ENCODE results near the gene ADGRF3. TPM values are rescaled to one million over a fixed set of nuclear protein-coding genes. Genes with fewer than 3 reads are reported as not detected.

The ADGRF3 gene
- total and polyA plus RNA-seq, 2 of the 13 experiments (the other 11 are each of a cell fraction or from before 2014, with no cell fraction given) = 0.40 to 1.5 TPM

- no peak for TF ChIP-seq NR3C1 (CRISPR knock-in tag; IDR thresholded peaks at IDR 0.05)
- TF ChIP-seq GLI4 (CRISPR knock-in tag; IDR thresholded peaks at IDR 0.05; ENCODE audit: borderline replicate concordance) = no peak
- TF ChIP-seq ZNF83 (CRISPR knock-in tag; IDR thresholded peaks at IDR 0.05; ENCODE audit: borderline replicate concordance) = no peak
- no peak for TF ChIP-seq FOXJ3 (CRISPR knock-in tag; IDR thresholded peaks at IDR 0.05; ENCODE audit: borderline replicate concordance)
- TF ChIP-seq KDM5A (IDR thresholded peaks at IDR 0.05; ENCODE audit: borderline replicate concordance, low read length) = no peak; the same call in 1 of the 2 replicates
- TF ChIP-seq ZNF589 (CRISPR knock-in tag; conservative IDR thresholded peaks at IDR 0.05) = no peak
- TF ChIP-seq, protein P1, sequence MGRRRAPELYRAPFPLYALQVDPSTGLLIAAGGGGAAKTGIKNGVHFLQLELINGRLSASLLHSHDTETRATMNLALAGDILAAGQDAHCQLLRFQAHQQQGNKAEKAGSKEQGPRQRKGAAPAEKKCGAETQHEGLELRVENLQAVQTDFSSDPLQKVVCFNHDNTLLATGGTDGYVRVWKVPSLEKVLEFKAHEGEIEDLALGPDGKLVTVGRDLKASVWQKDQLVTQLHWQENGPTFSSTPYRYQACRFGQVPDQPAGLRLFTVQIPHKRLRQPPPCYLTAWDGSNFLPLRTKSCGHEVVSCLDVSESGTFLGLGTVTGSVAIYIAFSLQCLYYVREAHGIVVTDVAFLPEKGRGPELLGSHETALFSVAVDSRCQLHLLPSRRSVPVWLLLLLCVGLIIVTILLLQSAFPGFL (CRISPR knock-in tag; IDR thresholded peaks at IDR 0.05) = no peak
- no peak for TF ChIP-seq SKI (IDR thresholded peaks at IDR 0.05; ENCODE audit: partially characterized antibody)
- no peak for TF ChIP-seq ZNF501 (CRISPR knock-in tag; IDR thresholded peaks at IDR 0.05)
- TF ChIP-seq HIVEP1 (CRISPR knock-in tag; IDR thresholded peaks at IDR 0.05) = no peak
- no peak for TF ChIP-seq YY1 (IDR thresholded peaks at IDR 0.05; ENCODE audit: insufficient read depth, insufficient replicate concordance, low read depth, low read length)
- TF ChIP-seq TBL1XR1 (IDR thresholded peaks at IDR 0.05; ENCODE audit: borderline replicate concordance, low read length, partially characterized antibody) = no peak
- no peak for TF ChIP-seq NFAT5 (CRISPR knock-in tag; IDR thresholded peaks at IDR 0.05)
- TF ChIP-seq ZNF749 (CRISPR knock-in tag; IDR thresholded peaks at IDR 0.05; ENCODE audit: borderline replicate concordance) = no peak
- TF ChIP-seq ZNF431 (CRISPR knock-in tag; IDR thresholded peaks at IDR 0.05; ENCODE audit: borderline replicate concordance, low read depth) = no peak
- TF ChIP-seq, protein P2, sequence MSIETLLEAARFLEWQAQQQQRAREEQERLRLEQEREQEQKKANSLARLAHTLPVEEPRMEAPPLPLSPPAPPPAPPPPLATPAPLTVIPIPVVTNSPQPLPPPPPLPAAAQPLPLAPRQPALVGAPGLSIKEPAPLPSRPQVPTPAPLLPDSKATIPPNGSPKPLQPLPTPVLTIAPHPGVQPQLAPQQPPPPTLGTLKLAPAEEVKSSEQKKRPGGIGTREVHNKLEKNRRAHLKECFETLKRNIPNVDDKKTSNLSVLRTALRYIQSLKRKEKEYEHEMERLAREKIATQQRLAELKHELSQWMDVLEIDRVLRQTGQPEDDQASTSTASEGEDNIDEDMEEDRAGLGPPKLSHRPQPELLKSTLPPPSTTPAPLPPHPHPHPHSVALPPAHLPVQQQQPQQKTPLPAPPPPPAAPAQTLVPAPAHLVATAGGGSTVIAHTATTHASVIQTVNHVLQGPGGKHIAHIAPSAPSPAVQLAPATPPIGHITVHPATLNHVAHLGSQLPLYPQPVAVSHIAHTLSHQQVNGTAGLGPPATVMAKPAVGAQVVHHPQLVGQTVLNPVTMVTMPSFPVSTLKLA (IDR thresholded peaks at IDR 0.05) = no peak
- no peak for TF ChIP-seq RAD21 (CRISPR knock-in tag; IDR thresholded peaks at IDR 0.05)
- no peak for TF ChIP-seq ONECUT2 (CRISPR knock-in tag; IDR thresholded peaks at IDR 0.05)
- TF ChIP-seq THAP11 (CRISPR knock-in tag; IDR thresholded peaks at IDR 0.05) = no peak
- TF ChIP-seq ZFY (CRISPR knock-in tag; IDR thresholded peaks at IDR 0.05) = no peak; the same call in 1 of the 2 replicates
- TF ChIP-seq ZNF775 (CRISPR knock-in tag; IDR thresholded peaks at IDR 0.05; ENCODE audit: borderline replicate concordance) = no peak
These were observed at the start of gene ADGRF3 (continued) for GRCh38 chr2:26346454-26347053.
